Measurements from ENCODE around the gene THAP11.

The THAP11 gene

GRCh38 chr16:67873435-67874370, 31.6 kb downstream of the THAP11 start:
- Histone ChIP-seq H3K36me3 (ENCODE audit: insufficient read depth, low read length) (peaks cover 50% of the 10 kb centered on the region), H3K4me1 (ENCODE audit: insufficient read depth, low read length) (peaks cover 11% of the 10 kb centered on the region), H3K9me3 (ENCODE audit: low read length) (no peaks in the 10 kb centered on the region), H3K27me3 (ENCODE audit: insufficient read depth, low read length) (no peaks in the 10 kb centered on the region), H2AFZ (ENCODE audit: low read depth, low read length) (peak overlapping the region; percentile 71), H3K4me3 (ENCODE audit: low read length) (peak overlapping the region; percentile 75)

GRCh38 chr16:67874372-67874771, 32.3 kb downstream of the THAP11 start:
- Histone ChIP-seq H3K27me3 (ENCODE audit: insufficient read depth, low read length) (no peaks in the 10 kb centered on the region), H2AFZ (ENCODE audit: low read depth, low read length) (no peak overlapping the region), H3K4me1 (ENCODE audit: insufficient read depth, low read length) (peaks cover 11% of the 10 kb centered on the region), H3K4me3 (ENCODE audit: low read length) (peak overlapping the region; percentile 75), H3K36me3 (ENCODE audit: insufficient read depth, low read length) (peaks cover 53% of the 10 kb centered on the region), H3K9me3 (ENCODE audit: low read length) (no peaks in the 10 kb centered on the region)

- Histone ChIP-seq H3K9me3 (ENCODE audit: low read length) (no peaks in the 10 kb centered on the region), H3K27me3 (ENCODE audit: insufficient read depth, low read length) (no peaks in the 10 kb centered on the region), H2AFZ (ENCODE audit: low read depth, low read length) (no peak overlapping the region), H3K36me3 (ENCODE audit: insufficient read depth, low read length) (peaks cover 58% of the 10 kb centered on the region), H3K4me3 (ENCODE audit: low read length) (no peak overlapping the region), H3K4me1 (ENCODE audit: insufficient read depth, low read length) (peaks cover 11% of the 10 kb centered on the region)
Observed at GRCh38 chr16:67877064-67877463, 34.9 kb downstream of the THAP11 start.

- Histone ChIP-seq H3K27me3 (ENCODE audit: insufficient read depth, low read length) (no peaks in the 10 kb centered on the region), H3K36me3 (ENCODE audit: insufficient read depth, low read length) (peaks cover 69% of the 10 kb centered on the region), H2AFZ (ENCODE audit: low read depth, low read length) (no peak overlapping the region), H3K9me3 (ENCODE audit: low read length) (no peaks in the 10 kb centered on the region), H3K4me1 (ENCODE audit: insufficient read depth, low read length) (peaks cover 8% of the 10 kb centered on the region), H3K4me3 (ENCODE audit: low read length) (no peak overlapping the region)
Observed at GRCh38 chr16:67878232-67878631, 36.1 kb downstream of the THAP11 start.

DNA sequence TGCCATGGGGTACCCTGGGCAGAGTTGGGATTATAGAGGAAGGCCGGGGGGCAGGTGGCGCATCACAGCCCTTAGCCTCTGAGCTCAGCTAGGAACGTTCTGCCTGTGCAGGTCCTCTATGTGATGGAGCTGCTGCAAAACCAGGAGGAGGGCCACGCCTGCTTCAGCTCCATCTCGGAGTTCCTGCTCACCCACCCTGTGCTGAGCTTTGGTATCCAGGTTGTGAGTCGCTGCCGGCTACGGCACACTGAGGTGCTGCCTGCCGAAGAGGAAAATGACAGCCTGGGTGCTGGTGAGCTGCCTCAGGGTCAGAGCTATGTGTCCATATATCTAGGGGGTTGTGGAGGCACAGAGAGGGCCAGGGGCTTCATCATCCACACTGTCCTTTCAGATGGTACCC, 36.7 kb downstream of the THAP11 start:
- H3K4me1 ChIP-seq (ENCODE audit: insufficient read depth, low read length): peaks cover 6% of the 10 kb centered on the region
- H2AFZ ChIP-seq (ENCODE audit: low read depth, low read length): no peak overlapping the region
- H3K27me3 ChIP-seq (ENCODE audit: insufficient read depth, low read length): no peaks in the 10 kb centered on the region
- H3K4me3 ChIP-seq (ENCODE audit: low read length): no peak overlapping the region
- H3K36me3 ChIP-seq (ENCODE audit: insufficient read depth, low read length): peaks cover 75% of the 10 kb centered on the region
- H3K9me3 ChIP-seq (ENCODE audit: low read length): no peaks in the 10 kb centered on the region

GRCh38 chr16:67879462-67879861, 37.3 kb downstream of the THAP11 start:
- Histone ChIP-seq H3K9me3 (ENCODE audit: low read length) (no peaks in the 10 kb centered on the region), H3K27me3 (ENCODE audit: insufficient read depth, low read length) (no peaks in the 10 kb centered on the region), H2AFZ (ENCODE audit: low read depth, low read length) (no peak overlapping the region), H3K4me3 (ENCODE audit: low read length) (no peak overlapping the region), H3K4me1 (ENCODE audit: insufficient read depth, low read length) (no peaks in the 10 kb centered on the region), H3K36me3 (ENCODE audit: insufficient read depth, low read length) (peaks cover 81% of the 10 kb centered on the region)

- H3K9me3 ChIP-seq (ENCODE audit: low read length): no peaks in the 10 kb centered on the region
- H3K4me1 ChIP-seq (ENCODE audit: insufficient read depth, low read length): no peaks in the 10 kb centered on the region
- H3K36me3 ChIP-seq (ENCODE audit: insufficient read depth, low read length): peaks cover 83% of the 10 kb centered on the region
- no peaks in the 10 kb centered on the region for H3K27me3 ChIP-seq (ENCODE audit: insufficient read depth, low read length)
- no peak overlapping the region for H3K4me3 ChIP-seq (ENCODE audit: low read length)
- H2AFZ ChIP-seq (ENCODE audit: low read depth, low read length): no peak overlapping the region
Observed at GRCh38 chr16:67879936-67880335, 37.8 kb downstream of the THAP11 start.

DNA sequence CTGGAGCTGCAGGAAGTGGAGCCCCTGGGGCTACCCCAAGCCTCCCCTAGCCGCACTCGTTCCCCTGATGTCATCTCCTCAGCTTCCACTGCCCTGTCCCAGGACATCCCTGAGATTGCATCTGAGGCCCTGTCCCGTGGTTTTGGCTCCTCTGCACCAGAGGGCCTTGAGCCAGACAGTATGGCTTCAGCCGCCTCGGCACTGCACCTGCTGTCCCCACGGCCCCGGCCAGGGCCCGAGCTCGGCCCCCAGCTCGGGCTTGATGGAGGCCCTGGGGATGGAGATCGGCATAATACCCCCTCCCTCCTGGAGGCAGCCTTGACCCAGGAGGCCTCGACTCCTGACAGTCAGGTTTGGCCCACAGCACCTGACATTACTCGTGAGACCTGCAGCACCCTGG, 38.5 kb downstream of the THAP11 start:
- Histone ChIP-seq H3K27me3 (ENCODE audit: insufficient read depth, low read length) (no peaks in the 10 kb centered on the region), H3K4me1 (ENCODE audit: insufficient read depth, low read length) (no peaks in the 10 kb centered on the region), H3K4me3 (ENCODE audit: low read length) (no peak overlapping the region), H3K36me3 (ENCODE audit: insufficient read depth, low read length) (peaks cover 87% of the 10 kb centered on the region), H2AFZ (ENCODE audit: low read depth, low read length) (no peak overlapping the region), H3K9me3 (ENCODE audit: low read length) (no peaks in the 10 kb centered on the region)

DNA sequence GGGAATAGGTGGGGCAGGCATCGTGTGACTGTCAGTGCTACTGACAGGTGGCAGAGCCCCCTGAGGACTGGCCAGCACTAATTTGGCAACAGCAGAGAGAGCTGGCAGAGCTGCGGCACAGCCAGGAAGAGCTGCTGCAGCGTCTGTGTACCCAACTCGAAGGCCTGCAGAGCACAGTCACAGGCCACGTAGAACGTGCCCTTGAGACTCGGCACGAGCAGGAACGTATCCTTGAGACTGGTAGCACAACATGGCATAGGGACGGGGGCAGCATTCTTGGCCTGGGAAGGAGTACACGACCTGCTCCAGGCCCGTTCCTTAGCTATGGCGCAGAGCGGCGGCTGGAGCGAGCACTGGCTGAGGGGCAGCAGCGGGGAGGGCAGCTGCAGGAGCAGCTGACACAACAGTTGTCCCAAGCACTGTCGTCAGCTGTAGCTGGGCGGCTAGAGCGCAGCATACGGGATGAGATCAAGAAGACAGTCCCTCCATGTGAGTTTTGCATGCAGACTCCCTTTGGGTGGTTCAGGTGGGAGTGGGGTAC, 39.6 kb downstream of the THAP11 start:
- no peak overlapping the region for H2AFZ ChIP-seq (ENCODE audit: low read depth, low read length)
- no peaks in the 10 kb centered on the region for H3K27me3 ChIP-seq (ENCODE audit: insufficient read depth, low read length)
- H3K36me3 ChIP-seq (ENCODE audit: insufficient read depth, low read length): peaks cover 83% of the 10 kb centered on the region
- H3K4me1 ChIP-seq (ENCODE audit: insufficient read depth, low read length): no peaks in the 10 kb centered on the region
- H3K9me3 ChIP-seq (ENCODE audit: low read length): no peaks in the 10 kb centered on the region
- no peak overlapping the region for H3K4me3 ChIP-seq (ENCODE audit: low read length)

DNA sequence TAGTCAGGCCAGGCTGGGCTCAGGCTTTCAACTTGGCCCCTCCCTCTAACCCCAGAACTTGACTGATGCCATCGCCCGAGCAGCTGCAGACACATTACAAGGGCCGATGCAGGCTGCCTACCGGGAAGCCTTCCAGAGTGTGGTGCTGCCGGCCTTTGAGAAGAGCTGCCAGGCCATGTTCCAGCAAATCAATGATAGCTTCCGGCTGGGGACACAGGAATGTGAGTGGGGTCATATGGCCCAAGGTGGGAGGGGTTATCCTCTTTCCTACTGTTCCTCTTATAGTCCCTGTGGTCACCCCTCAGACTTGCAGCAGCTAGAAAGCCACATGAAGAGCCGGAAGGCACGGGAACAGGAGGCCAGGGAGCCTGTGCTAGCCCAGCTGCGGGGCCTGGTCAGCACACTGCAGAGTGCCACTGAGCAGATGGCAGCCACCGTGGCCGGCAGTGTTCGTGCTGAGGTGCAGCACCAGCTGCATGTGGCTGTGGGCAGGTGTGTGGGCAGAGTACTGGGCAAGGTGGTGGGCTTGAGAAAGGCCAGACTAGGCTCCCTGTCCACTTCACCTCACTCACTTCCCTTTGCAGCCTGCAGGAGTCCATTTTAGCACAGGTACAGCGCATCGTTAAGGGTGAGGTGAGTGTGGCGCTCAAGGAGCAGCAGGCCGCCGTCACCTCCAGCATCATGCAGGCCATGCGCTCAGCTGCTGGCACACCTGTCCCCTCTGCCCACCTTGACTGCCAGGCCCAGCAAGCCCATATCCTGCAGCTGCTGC, 40.4 kb downstream of the THAP11 start:
- Histone ChIP-seq H3K36me3 (ENCODE audit: insufficient read depth, low read length) (peaks cover 75% of the 10 kb centered on the region), H3K27me3 (ENCODE audit: insufficient read depth, low read length) (no peaks in the 10 kb centered on the region), H3K4me3 (ENCODE audit: low read length) (no peak overlapping the region), H2AFZ (ENCODE audit: low read depth, low read length) (no peak overlapping the region), H3K9me3 (ENCODE audit: low read length) (no peaks in the 10 kb centered on the region), H3K4me1 (ENCODE audit: insufficient read depth, low read length) (no peaks in the 10 kb centered on the region)

GRCh38 chr16:67883146-67883871, 41.2 kb downstream of the THAP11 start:
- H3K27me3 ChIP-seq (ENCODE audit: insufficient read depth, low read length): no peaks in the 10 kb centered on the region
- peaks cover 67% of the 10 kb centered on the region for H3K36me3 ChIP-seq (ENCODE audit: insufficient read depth, low read length)
- no peaks in the 10 kb centered on the region for H3K9me3 ChIP-seq (ENCODE audit: low read length)
- no peak overlapping the region for H2AFZ ChIP-seq (ENCODE audit: low read depth, low read length)
- no peaks in the 10 kb centered on the region for H3K4me1 ChIP-seq (ENCODE audit: insufficient read depth, low read length)
- H3K4me3 ChIP-seq (ENCODE audit: low read length): no peak overlapping the region

DNA sequence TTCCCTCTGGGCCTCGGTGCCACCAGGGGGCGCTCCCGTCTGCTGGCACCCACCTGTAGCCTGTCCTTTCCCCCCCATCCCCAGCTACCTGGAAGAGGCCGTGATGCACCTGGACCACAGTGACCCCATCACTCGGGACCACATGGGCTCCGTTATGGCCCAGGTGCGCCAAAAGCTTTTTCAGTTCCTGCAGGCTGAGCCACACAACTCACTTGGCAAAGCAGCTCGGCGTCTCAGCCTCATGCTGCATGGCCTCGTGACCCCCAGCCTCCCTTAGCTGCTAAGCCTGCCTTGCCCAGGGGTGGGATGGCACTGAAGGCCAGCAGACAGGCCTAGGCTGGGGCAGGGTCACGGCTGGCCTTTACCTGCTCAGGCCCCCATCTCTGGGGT, 41.7 kb downstream of the THAP11 start:
- Histone ChIP-seq H3K4me3 (ENCODE audit: low read length) (no peak overlapping the region), H3K27me3 (ENCODE audit: insufficient read depth, low read length) (no peaks in the 10 kb centered on the region), H3K36me3 (ENCODE audit: insufficient read depth, low read length) (peaks cover 62% of the 10 kb centered on the region), H3K9me3 (ENCODE audit: low read length) (no peaks in the 10 kb centered on the region), H3K4me1 (ENCODE audit: insufficient read depth, low read length) (no peaks in the 10 kb centered on the region), H2AFZ (ENCODE audit: low read depth, low read length) (no peak overlapping the region)
